ENCODE results near the gene LZTS3. TPM values are rescaled to one million over a fixed set of nuclear protein-coding genes. Genes with fewer than 3 reads are reported as not detected.

LZTS3 gene
- polyA plus RNA-seq, 2 of the 4 experiments (the other 2 are of a cell fraction) = 3.8 TPM

DNA sequence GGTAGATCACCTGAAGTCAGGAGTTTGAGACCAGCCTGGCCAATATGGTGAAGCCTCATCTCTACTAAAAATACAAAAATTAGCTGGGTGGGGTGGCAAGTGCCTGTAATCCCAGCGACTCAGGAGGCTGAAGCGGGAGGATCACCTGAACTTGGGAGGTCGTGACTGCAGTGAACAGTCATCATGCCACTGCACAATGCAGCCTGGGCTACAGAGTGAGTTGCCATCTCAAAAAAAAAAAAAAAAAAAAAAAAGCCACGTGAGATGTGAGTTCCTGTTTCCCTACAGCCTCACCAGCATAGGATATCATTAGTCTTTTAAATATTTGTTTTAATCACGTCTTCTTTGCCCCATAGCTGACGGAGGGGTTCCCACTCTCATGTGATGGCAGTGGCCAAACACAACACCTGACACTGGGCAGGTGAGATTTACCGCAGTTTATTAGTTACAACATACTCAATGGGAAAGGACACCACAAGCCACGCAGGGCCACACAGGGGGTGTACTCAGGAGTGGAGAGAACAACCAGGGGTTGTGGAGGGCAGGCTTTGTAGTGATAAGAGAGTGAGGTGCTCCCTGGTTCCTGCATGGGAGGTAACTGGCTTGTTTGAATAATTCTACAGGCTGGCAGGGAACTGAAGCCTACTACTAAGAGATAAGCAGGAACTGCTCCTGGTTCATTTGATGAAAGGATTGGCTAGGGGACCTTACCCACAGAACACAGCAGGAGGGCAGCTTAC, 4.6 kb upstream of the LZTS3 start:
- Histone ChIP-seq H3K4me3 (no peak overlapping the region), H3K4me2 (no peak overlapping the region), H3K27ac (no peak overlapping the region), H3K4me1 (peaks cover 7% of the 10 kb centered on the region), H3K9me3 (no peaks in the 10 kb centered on the region)
- FAIRE-seq (no peak), ATAC-seq (no peak), DNase-seq (ENCODE audit: low read depth in 1 of 2, low spot score in 1 of 2) (no peak)
- TF ChIP-seq, protein P1, sequence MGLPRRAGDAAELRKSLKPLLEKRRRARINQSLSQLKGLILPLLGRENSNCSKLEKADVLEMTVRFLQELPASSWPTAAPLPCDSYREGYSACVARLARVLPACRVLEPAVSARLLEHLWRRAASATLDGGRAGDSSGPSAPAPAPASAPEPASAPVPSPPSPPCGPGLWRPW (IDR thresholded peaks at IDR 0.05) = no peak
- TF ChIP-seq EP300 (IDR thresholded peaks at IDR 0.05) (no peak), NFE2L2 (conservative IDR thresholded peaks at IDR 0.05; ENCODE audit: low read length) (no peak), JUN (IDR thresholded peaks at IDR 0.05) (no peak), HOXA7 (CRISPR knock-in tag; IDR thresholded peaks at IDR 0.05) (no peak), NPAS2 (CRISPR knock-in tag; IDR thresholded peaks at IDR 0.05; ENCODE audit: borderline replicate concordance) (no peak), FOSL2 (IDR thresholded peaks at IDR 0.05) (no peak), FOSL2 (CRISPR knock-in tag; IDR thresholded peaks at IDR 0.05) (no peak), CBX8 (IDR thresholded peaks at IDR 0.05) (no peak), MYC (IDR thresholded peaks at IDR 0.05; ENCODE audit: borderline replicate concordance, low read length) (no peak), PHF8 (IDR thresholded peaks at IDR 0.05; ENCODE audit: borderline replicate concordance, low read depth) (no peak)
- WGBS (ENCODE audit: missing lambda C conversion rate) = 83% methylated on average over 8 of the region's 8 CpGs
- POLR2A ChIA-PET = no interaction called here
- CTCF ChIA-PET = interaction anchor here (1.0 to 1.7 kb wide), 3 partner anchors 11 to 125 kb away, joined by 3 to 7 read pairs (median 4); no protein-coding TSS in a partner anchor

DNA sequence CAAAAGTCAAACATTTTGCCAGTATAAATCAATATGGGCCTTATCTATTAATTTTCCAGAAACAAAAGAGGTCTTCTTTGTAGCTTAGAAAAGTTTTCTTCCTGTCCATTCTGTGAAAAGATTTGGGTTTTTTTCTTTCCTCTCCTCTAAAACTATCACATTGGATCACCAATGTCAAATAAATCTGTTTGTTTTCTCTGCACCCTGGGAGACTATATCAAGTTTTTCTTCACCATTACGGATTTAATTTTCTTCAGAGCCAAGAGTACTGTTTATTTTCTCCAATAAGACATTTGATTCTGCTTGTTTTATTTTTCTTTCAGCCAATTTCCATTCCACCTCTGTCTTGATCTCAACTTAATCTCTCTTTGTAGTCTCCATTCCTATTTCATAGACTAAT, 1.9 kb upstream of the LZTS3 start:
- ATAC-seq (no peak), DNase-seq (ENCODE audit: low read depth in 1 of 2, low spot score in 1 of 2) (no peak), FAIRE-seq (peak; percentile 88)
- CTCF ChIA-PET = interaction anchor here (1.0 kb wide), 1 partner anchor 11 kb away, joined by 4 read pairs; no protein-coding TSS in a partner anchor
- TF ChIP-seq EP300 (IDR thresholded peaks at IDR 0.05) (no peak), CBX8 (IDR thresholded peaks at IDR 0.05) (no peak), HEYL (CRISPR knock-in tag; IDR thresholded peaks at IDR 0.05) (no peak), EHF (CRISPR knock-in tag; IDR thresholded peaks at IDR 0.05) (no peak)
- TF ChIP-seq, protein P2, sequence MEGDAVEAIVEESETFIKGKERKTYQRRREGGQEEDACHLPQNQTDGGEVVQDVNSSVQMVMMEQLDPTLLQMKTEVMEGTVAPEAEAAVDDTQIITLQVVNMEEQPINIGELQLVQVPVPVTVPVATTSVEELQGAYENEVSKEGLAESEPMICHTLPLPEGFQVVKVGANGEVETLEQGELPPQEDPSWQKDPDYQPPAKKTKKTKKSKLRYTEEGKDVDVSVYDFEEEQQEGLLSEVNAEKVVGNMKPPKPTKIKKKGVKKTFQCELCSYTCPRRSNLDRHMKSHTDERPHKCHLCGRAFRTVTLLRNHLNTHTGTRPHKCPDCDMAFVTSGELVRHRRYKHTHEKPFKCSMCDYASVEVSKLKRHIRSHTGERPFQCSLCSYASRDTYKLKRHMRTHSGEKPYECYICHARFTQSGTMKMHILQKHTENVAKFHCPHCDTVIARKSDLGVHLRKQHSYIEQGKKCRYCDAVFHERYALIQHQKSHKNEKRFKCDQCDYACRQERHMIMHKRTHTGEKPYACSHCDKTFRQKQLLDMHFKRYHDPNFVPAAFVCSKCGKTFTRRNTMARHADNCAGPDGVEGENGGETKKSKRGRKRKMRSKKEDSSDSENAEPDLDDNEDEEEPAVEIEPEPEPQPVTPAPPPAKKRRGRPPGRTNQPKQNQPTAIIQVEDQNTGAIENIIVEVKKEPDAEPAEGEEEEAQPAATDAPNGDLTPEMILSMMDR (IDR thresholded peaks at IDR 0.05) = no peak
- TF ChIP-seq, protein P3, sequence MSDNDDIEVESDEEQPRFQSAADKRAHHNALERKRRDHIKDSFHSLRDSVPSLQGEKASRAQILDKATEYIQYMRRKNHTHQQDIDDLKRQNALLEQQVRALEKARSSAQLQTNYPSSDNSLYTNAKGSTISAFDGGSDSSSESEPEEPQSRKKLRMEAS (IDR thresholded peaks at IDR 0.05) = no peak
- WGBS (ENCODE audit: missing lambda C conversion rate) = 27% methylated on average over 1 of the region's 1 CpG
- no peak overlapping the region for H3K27ac ChIP-seq
- no peaks in the 10 kb centered on the region for H3K9me3 ChIP-seq
- peak overlapping the region; percentile 91; the same call in 2 of the 3 replicates for H3K4me3 ChIP-seq
- POLR2A ChIA-PET = no interaction called here
- H3K4me2 ChIP-seq = peak overlapping the region; percentile 85
- H3K4me1 ChIP-seq = peaks cover 15% of the 10 kb centered on the region

DNA sequence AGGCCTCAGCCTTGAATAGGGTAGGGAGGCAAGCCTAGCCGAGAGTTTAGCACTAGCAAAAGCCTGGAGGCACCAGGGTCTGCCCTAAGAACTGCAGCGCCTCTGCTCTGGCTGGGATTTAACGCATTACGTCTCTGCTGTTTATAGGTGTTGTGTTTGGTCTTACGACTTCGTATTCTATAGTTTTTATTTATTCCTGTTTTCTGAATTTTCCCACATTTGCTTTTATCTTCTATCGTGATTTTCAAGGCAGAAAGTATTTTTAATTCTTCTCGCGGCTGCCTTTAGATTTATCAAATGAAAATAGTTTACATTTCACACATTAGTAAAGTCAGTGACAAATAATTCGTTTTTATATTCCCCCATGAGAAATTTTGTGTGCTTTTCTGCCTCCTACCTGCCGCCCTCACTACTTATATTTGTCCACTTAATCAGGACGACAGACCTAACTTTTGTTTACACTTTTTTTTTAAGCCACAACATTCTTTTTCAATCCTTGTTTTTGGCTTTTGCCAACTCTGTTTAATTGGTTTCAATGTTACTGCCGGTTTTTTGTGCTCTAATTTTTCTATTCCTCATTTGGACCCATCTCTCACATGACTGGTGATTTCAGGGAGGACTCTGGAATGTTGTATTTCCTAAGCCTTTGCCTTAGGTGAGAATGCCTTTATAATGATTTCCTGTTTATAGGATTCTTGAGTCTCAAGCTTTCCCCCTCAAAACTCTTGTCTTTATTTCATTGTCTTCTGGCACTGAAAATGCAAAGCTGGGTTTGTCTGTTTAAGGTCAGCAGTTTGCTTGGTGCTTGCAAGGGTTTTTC, 1.3 kb upstream of the LZTS3 start:
- ChIA-PET CTCF (interaction anchor here (1.0 kb wide), 1 partner anchor 12 kb away, joined by 4 read pairs; no protein-coding TSS in a partner anchor), POLR2A (no interaction called here)

More for the DNA sequence above, 1.3 kb upstream of the LZTS3 start:
- H3K9me3 ChIP-seq = no peaks in the 10 kb centered on the region
- H3K27ac ChIP-seq = peak overlapping the region; percentile 86 to 91
- FAIRE-seq (peak; percentile 76), ATAC-seq (peak; percentile 44 to 64; a peak in 4 of 6 replicates), DNase-seq (ENCODE audit: low read depth in 1 of 2, low spot score in 1 of 2) (peak in 1 of 2 experiments; percentile 61)
- peak overlapping the region; percentile 91 for H3K4me3 ChIP-seq
- 56% methylated on average over 13 of the region's 13 CpGs for WGBS (ENCODE audit: missing lambda C conversion rate)
- TF ChIP-seq PHF8 (IDR thresholded peaks at IDR 0.05; ENCODE audit: borderline replicate concordance, low read depth) (no peak), ZSCAN20 (CRISPR knock-in tag; IDR thresholded peaks at IDR 0.05) (no peak), HOXA7 (CRISPR knock-in tag; IDR thresholded peaks at IDR 0.05) (no peak), TP53 (CRISPR knock-in tag; IDR thresholded peaks at IDR 0.05) (no peak), SMC3 (IDR thresholded peaks at IDR 0.05) (no peak), POLR2AphosphoS2 (conservative IDR thresholded peaks at IDR 0.05; ENCODE audit: low read length) (no peak), RCOR1 (IDR thresholded peaks at IDR 0.05; ENCODE audit: low read depth, low read length) (no peak), KDM5A (IDR thresholded peaks at IDR 0.05) (no peak), EP300 (IDR thresholded peaks at IDR 0.05) (no peak), BHLHE40 (IDR thresholded peaks at IDR 0.05; ENCODE audit: low read depth, low read length) (no peak), RNF2 (IDR thresholded peaks at IDR 0.05; ENCODE audit: borderline replicate concordance, low read depth) (no peak), RAD21 (conservative IDR thresholded peaks at IDR 0.05 in 1 of 2, IDR thresholded peaks at IDR 0.05 in 1 of 2) (no peak), NFE2L2 (conservative IDR thresholded peaks at IDR 0.05; ENCODE audit: low read length) (no peak)
- TF ChIP-seq, protein P1 (IDR thresholded peaks at IDR 0.05) = no peak
- peak overlapping the region; percentile 85 for H3K4me2 ChIP-seq
- H3K4me1 ChIP-seq = peaks cover 15% of the 10 kb centered on the region

Data from A549 (cell line).